Stimulated activated CD8-positive, alpha-beta memory T cell treated with anti-CD3 and anti-CD28 coated beads, Interleukin-2, amount 100 ng/mL, for 48 hours (primary cell): Measurements from ENCODE around the gene ELAVL4.
"Not testable (repeated sequence)": the region's sequence is repeated elsewhere in the genome, so short reads cannot be mapped to it uniquely, and the experiment has no call there.

Experiments used
- DNase-seq, 2 donors: peaks; one replicate each; pipeline ENCODE4 v3.0.0-alpha.2; 2020; ENCODE audit warnings: low read depth in 2 of 2

The ELAVL4 gene

GRCh38 chr1:50123071-50123470 lies 14.4 kb downstream of the ELAVL4 start:
- no peak for DNase-seq

- no peak for DNase-seq
Measured at GRCh38 chr1:50126927-50127715, 18.4 kb downstream of the ELAVL4 start.

- no peak for DNase-seq
Measured at GRCh38 chr1:50129201-50129600, 20.5 kb downstream of the ELAVL4 start.

GRCh38 chr1:50132347-50132894 lies 23.7 kb downstream of the ELAVL4 start:
- DNase-seq = no peak

GRCh38 chr1:50135716-50136115 lies 27.0 kb downstream of the ELAVL4 start:
- DNase-seq = no peak

GRCh38 chr1:50139339-50140181 lies 30.8 kb downstream of the ELAVL4 start:
- no peak for DNase-seq

GRCh38 chr1:50140182-50140447 lies 31.4 kb downstream of the ELAVL4 start:
- no peak for DNase-seq

GRCh38 chr1:50147191-50147850 lies 38.6 kb downstream of the ELAVL4 start:
- no peak for DNase-seq

- no peak for DNase-seq
Measured at GRCh38 chr1:50148142-50148923, 39.6 kb downstream of the ELAVL4 start.

- DNase-seq = no peak
Measured at GRCh38 chr1:50152236-50152635, 43.5 kb downstream of the ELAVL4 start.

- no peak for DNase-seq
Measured at GRCh38 chr1:50155541-50155940, 46.8 kb downstream of the ELAVL4 start.

- no peak for DNase-seq
Measured at GRCh38 chr1:50156241-50157010, 47.7 kb downstream of the ELAVL4 start.

- DNase-seq = no peak
Measured at GRCh38 chr1:50157306-50157941, 48.7 kb downstream of the ELAVL4 start.

- no peak for DNase-seq
Measured at GRCh38 chr1:50158421-50158820, 49.7 kb downstream of the ELAVL4 start.

GRCh38 chr1:50163680-50164079 lies 55.0 kb downstream of the ELAVL4 start:
- DNase-seq = no peak

GRCh38 chr1:50166351-50166750 lies 57.6 kb downstream of the ELAVL4 start:
- DNase-seq = not testable (repeated sequence)

GRCh38 chr1:50172299-50172698 lies 63.6 kb downstream of the ELAVL4 start:
- DNase-seq = no peak

- DNase-seq = no peak
Measured at GRCh38 chr1:50174101-50174500, 65.4 kb downstream of the ELAVL4 start.

GRCh38 chr1:50175719-50176639 lies 67.3 kb downstream of the ELAVL4 start:
- no peak for DNase-seq
